ENCODE measurements around the gene AFAP1L1. TPM values are rescaled to one million over a fixed set of nuclear protein-coding genes. Genes with fewer than 3 reads are reported as not detected.

The AFAP1L1 gene
- total and polyA plus RNA-seq, 2 donors (not counting 3 experiments of a cell fraction or from before 2014, with no cell fraction given): 7.9 to 73.2 TPM

DNA sequence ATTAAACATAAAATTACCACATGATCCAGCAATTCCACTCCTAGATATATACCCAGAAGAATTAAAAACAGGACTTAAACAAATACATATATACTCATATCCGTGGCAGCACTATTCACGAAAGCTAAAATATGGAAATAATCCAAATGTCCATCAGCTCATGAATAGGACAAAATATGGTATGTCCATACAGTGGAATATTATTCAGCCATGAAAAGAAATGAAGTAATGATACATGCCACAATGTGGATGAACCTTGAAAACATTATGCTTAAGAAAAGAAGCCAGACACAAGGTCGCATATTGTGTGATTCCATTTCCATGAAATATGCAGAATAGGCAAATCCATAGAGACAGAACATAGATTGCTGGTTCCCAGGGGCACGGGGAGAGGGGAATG is 24.8 kb upstream of the AFAP1L1 start:
- no peaks in the 10 kb centered on the region for H3K9me1 ChIP-seq (replicated peaks; ENCODE audit: control insufficient read depth, extremely low read depth, insufficient read depth, low read length)
- no peaks in the 10 kb centered on the region for H3K27me3 ChIP-seq (ENCODE audit: control insufficient read depth in 2 of 2, insufficient read depth in 2 of 2, low read length in 2 of 2)
- H3K4me2 ChIP-seq (ENCODE audit: insufficient read depth, low read length): no peak overlapping the region
- no peak overlapping the region for H3K4me3 ChIP-seq (replicated peaks in 1 of 3; ENCODE audit: insufficient read depth in 1 of 3, low read depth in 1 of 3, low read length in 3 of 3)
- no peak overlapping the region for H3K27ac ChIP-seq (ENCODE audit: insufficient read depth, low read depth, low read length)
- TF ChIP-seq, protein P1, sequence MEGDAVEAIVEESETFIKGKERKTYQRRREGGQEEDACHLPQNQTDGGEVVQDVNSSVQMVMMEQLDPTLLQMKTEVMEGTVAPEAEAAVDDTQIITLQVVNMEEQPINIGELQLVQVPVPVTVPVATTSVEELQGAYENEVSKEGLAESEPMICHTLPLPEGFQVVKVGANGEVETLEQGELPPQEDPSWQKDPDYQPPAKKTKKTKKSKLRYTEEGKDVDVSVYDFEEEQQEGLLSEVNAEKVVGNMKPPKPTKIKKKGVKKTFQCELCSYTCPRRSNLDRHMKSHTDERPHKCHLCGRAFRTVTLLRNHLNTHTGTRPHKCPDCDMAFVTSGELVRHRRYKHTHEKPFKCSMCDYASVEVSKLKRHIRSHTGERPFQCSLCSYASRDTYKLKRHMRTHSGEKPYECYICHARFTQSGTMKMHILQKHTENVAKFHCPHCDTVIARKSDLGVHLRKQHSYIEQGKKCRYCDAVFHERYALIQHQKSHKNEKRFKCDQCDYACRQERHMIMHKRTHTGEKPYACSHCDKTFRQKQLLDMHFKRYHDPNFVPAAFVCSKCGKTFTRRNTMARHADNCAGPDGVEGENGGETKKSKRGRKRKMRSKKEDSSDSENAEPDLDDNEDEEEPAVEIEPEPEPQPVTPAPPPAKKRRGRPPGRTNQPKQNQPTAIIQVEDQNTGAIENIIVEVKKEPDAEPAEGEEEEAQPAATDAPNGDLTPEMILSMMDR (IDR thresholded peaks at IDR 0.05; ENCODE audit: extremely low read depth in 1 of 2, insufficient read depth in 1 of 2, low read depth in 1 of 2, low read length in 2 of 2): no peak
- TF ChIP-seq EZH2 (IDR thresholded peaks at IDR 0.05; ENCODE audit: borderline replicate concordance, low read depth, low read length, severe bottlenecking): no peak
- no peak for TF ChIP-seq GATA2 (IDR thresholded peaks at IDR 0.05; ENCODE audit: insufficient read depth, insufficient read length, low read depth, low read length)
- no peak for TF ChIP-seq MYC (IDR thresholded peaks at IDR 0.05; ENCODE audit: low read depth, low read length)
- TF ChIP-seq POLR2AphosphoS5 (IDR thresholded peaks at IDR 0.05; ENCODE audit: insufficient read depth, low read depth, low read length): no peak
- no peak for TF ChIP-seq POLR2A (IDR thresholded peaks at IDR 0.05; ENCODE audit: low read depth, low read length)
- peaks cover 2% of the 10 kb centered on the region in 2 experiments for H3K36me3 ChIP-seq (ENCODE audit: control insufficient read depth in 2 of 2, extremely low read depth in 1 of 2, insufficient read depth in 2 of 2, low read length in 2 of 2)
- intact Hi-C loops (cut with micrococcal nuclease): no loop called here
- H3K4me1 ChIP-seq (ENCODE audit: control insufficient read depth, extremely low read depth, insufficient read depth, low read length): no peaks in the 10 kb centered on the region
- no peak overlapping the region for H3K9ac ChIP-seq (replicated peaks; ENCODE audit: extremely low read depth, insufficient read depth, low read length)
- H3K79me2 ChIP-seq (ENCODE audit: control insufficient read depth, insufficient read depth, low read length): no peaks in the 10 kb centered on the region
- CTCF ChIA-PET: interaction anchor here (1.6 kb wide), 1 partner anchor 105 kb away, joined by 5 read pairs; the partner anchor contains the start of gene ABLIM3
- BruUV-seq (replicated peaks): no TSS peak
- FAIRE-seq: no peak
- POLR2A ChIA-PET: no interaction called here
- DNase-seq (ENCODE audit: low read depth, low spot score): no peak
- no peaks in the 10 kb centered on the region for H4K20me1 ChIP-seq (replicated peaks; ENCODE audit: control insufficient read depth, extremely low read depth, insufficient read depth, low read length)
- no peak overlapping the region for H2AFZ ChIP-seq (ENCODE audit: low read depth, low read length)
- H3K9me3 ChIP-seq (replicated peaks; ENCODE audit: control insufficient read depth, insufficient read depth, low read length): no peaks in the 10 kb centered on the region
- dilution Hi-C loops (cut with MboI; ENCODE audit: extremely low pct_ligation_motif_present, low sequenced_read_pairs): no loop called here

DNA sequence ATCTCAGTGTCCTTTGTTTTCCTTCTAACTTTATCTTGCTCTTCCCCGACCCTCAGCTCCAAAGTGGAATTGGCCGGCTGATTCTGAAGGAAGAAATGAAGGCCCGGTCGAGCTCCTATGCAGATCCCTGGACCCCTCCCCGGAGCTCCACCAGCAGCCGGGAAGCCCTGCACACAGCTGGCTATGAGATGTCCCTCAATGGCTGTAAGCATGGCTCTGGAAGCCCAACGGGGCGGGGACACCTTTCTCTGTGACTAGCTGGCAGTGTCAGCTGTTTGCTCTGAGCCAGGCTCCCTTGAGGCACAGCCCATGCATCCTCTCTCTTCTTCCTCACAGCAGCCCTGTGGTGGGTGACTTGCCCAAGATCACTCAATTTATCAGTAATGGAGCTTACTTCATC is 23.9 kb upstream of the AFAP1L1 start:
- TF ChIP-seq, protein P1 (IDR thresholded peaks at IDR 0.05; ENCODE audit: extremely low read depth in 1 of 2, insufficient read depth in 1 of 2, low read depth in 1 of 2, low read length in 2 of 2): no peak
- TF ChIP-seq FOS (IDR thresholded peaks at IDR 0.05; ENCODE audit: borderline replicate concordance, insufficient read depth, low read length): no peak
- no peak for TF ChIP-seq JUN (IDR thresholded peaks at IDR 0.05; ENCODE audit: borderline replicate concordance, insufficient read depth, insufficient read length, low read depth)
- TF ChIP-seq EZH2 (IDR thresholded peaks at IDR 0.05; ENCODE audit: borderline replicate concordance, low read depth, low read length, severe bottlenecking): no peak
- no peak for TF ChIP-seq MYC (IDR thresholded peaks at IDR 0.05; ENCODE audit: low read depth, low read length)
- TF ChIP-seq POLR2A (IDR thresholded peaks at IDR 0.05; ENCODE audit: low read depth, low read length): no peak
- no peak for TF ChIP-seq GATA2 (IDR thresholded peaks at IDR 0.05; ENCODE audit: insufficient read depth, insufficient read length, low read depth, low read length)
- TF ChIP-seq POLR2AphosphoS5 (IDR thresholded peaks at IDR 0.05; ENCODE audit: insufficient read depth, low read depth, low read length): no peak
- TF ChIP-seq, protein P2, sequence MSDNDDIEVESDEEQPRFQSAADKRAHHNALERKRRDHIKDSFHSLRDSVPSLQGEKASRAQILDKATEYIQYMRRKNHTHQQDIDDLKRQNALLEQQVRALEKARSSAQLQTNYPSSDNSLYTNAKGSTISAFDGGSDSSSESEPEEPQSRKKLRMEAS (IDR thresholded peaks at IDR 0.05; ENCODE audit: insufficient read depth, insufficient read length): no peak
- BruUV-seq (replicated peaks): no TSS peak
- DNase-seq (ENCODE audit: low read depth, low spot score) (no peak), FAIRE-seq (no peak)
- POLR2A ChIA-PET: no interaction called here
- CTCF ChIA-PET: interaction anchor here (0.9 to 3.2 kb wide), 5 partner anchors 10 to 133 kb away, joined by 3 to 12 read pairs (median 3); no protein-coding TSS in a partner anchor
- Histone ChIP-seq H3K27ac (ENCODE audit: insufficient read depth, low read depth, low read length) (no peak overlapping the region), H3K9ac (replicated peaks; ENCODE audit: extremely low read depth, insufficient read depth, low read length) (no peak overlapping the region), H3K79me2 (ENCODE audit: control insufficient read depth, insufficient read depth, low read length) (no peaks in the 10 kb centered on the region), H3K4me2 (ENCODE audit: insufficient read depth, low read length) (no peak overlapping the region), H3K9me1 (replicated peaks; ENCODE audit: control insufficient read depth, extremely low read depth, insufficient read depth, low read length) (no peaks in the 10 kb centered on the region), H3K4me1 (ENCODE audit: control insufficient read depth, extremely low read depth, insufficient read depth, low read length) (no peaks in the 10 kb centered on the region), H3K36me3 (ENCODE audit: control insufficient read depth in 2 of 2, extremely low read depth in 1 of 2, insufficient read depth in 2 of 2, low read length in 2 of 2) (peaks cover 2% of the 10 kb centered on the region in 2 experiments), H3K9me3 (replicated peaks; ENCODE audit: control insufficient read depth, insufficient read depth, low read length) (no peaks in the 10 kb centered on the region), H3K4me3 (replicated peaks in 1 of 3; ENCODE audit: insufficient read depth in 1 of 3, low read depth in 1 of 3, low read length in 3 of 3) (no peak overlapping the region), H3K27me3 (ENCODE audit: control insufficient read depth in 2 of 2, insufficient read depth in 2 of 2, low read length in 2 of 2) (no peaks in the 10 kb centered on the region), H4K20me1 (replicated peaks; ENCODE audit: control insufficient read depth, extremely low read depth, insufficient read depth, low read length) (no peaks in the 10 kb centered on the region), H2AFZ (ENCODE audit: low read depth, low read length) (no peak overlapping the region)
- dilution Hi-C loops (cut with MboI; ENCODE audit: extremely low pct_ligation_motif_present, low sequenced_read_pairs) (no loop called here), intact Hi-C loops (cut with micrococcal nuclease) (no loop called here)
